NCI-H1930 (cell line): ENCODE results near the gene MSH2.
"Not testable (repeated sequence)": the region's sequence is repeated elsewhere in the genome, so short reads cannot be mapped to it uniquely, and the experiment has no call there.

Experiments
- DNase-seq, 2 experiments: peaks; one replicate each; lab custom pipeline; 2025; lab: John Stamatoyannopoulos, UW

The MSH2 gene

DNA sequence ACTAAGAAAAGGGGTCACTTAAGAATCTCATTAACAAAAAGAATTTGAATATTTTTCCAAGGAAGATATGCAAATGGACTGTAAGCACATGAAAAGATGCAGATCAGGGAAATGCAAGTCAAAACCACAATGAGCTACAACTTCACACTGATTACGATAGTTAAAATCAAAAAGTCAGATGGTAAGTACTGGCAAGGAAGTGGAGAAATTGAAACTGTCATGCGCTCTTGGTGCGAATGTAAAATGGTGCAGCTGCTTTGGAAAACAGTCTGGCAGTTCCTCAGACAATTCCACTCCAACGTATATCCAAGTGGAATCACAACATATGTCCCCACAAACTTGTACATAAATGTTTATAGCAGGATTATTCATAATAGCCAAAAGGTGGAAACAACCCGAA lies 81.4 kb downstream of the MSH2 start:
- DNase-seq, result no peak

DNA sequence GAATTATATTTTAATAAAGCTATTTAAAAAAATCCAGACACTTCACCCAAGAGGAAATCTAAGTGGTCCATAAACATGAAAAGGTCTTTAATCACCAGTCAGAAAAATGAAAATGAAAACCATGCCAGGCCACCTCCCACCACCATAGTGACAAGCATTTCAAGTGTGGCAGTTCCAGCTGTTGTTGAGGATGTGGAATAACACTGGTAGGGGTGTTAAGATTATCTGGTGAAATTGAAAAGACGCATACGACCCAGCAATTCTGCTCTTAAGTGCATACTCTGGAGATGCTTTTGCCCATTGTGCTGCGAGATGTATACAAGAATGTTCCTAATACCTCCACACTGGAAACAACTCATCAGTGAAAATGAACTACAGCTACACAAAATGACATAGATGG lies 82.2 kb downstream of the MSH2 start:
- no peak for DNase-seq

DNA sequence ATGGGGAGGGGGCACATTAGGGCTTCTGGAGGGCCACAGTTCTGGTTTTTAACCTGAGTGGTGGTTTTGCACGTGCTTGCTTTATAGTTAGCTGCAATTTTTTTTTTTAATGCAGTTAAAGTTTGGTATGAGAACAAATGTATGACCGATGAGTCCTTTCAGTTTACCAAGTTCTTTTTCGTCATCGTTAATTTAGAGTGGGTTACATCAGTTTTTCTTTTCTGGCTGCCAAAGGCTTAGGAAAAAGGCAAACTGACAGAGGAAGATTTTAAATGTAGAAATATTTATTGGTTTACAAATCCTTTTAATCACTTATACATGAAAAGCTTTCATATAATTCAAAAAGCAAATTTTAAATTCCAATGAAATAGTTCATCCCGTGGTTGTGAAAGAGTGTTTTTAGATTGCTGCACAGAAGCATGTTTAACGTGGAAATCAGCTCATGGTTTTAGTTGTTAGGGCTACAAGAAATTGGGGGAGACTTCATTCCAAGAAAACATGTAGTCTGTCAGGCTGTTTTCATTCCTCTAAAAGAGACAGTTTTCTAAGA lies 82.9 kb downstream of the MSH2 start:
- no peak for DNase-seq

DNA sequence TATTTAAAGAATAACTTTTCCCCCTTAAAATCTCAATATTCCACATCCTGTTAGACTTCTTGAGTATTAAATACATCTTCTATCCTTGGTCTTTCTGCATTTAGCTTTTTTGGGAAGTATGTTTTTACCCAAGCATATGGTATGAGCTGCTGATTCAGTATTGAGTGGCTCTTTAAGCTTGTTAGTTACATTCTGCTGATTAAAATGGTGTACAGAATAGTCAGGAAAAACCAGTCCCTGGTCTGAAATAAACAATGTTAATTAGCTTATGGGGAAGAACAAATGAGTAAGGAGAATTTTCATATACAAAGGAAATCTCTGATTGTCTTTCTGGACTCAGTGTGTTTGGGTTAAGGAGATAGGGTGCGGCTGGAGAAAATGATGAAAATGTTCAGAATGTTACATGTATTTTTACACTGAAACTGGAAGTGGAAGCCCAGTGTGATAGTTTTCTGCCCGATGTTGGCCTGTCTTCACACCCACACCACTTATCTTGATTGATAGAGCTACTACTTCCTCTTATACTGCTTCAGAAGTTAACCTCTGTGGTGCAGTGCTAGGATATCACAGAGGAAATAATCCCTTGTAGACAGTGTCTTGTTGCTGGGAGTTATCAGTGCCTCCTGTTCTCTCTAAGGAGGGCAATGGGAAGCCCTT lies 84.0 kb downstream of the MSH2 start:
- DNase-seq, result no peak

DNA sequence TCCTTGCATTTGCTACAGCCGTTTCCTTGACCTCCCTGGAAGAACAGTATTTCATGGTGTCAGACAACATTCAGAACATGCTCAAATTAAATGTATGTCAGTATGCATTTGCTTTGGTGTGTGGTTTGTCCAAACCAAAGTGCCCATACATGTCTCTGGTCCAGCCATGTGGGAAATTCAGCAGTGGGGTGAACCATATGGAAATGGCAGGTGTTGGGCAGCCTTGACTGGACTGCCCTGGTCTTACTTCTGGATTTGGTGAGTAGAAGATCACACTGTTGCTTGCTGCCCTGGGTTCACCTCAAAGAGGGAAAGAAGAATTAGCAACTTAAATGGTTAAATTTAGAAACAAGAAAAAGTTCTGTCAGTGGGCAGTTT lies 84.5 kb downstream of the MSH2 start:
- DNase-seq, result no peak

DNA sequence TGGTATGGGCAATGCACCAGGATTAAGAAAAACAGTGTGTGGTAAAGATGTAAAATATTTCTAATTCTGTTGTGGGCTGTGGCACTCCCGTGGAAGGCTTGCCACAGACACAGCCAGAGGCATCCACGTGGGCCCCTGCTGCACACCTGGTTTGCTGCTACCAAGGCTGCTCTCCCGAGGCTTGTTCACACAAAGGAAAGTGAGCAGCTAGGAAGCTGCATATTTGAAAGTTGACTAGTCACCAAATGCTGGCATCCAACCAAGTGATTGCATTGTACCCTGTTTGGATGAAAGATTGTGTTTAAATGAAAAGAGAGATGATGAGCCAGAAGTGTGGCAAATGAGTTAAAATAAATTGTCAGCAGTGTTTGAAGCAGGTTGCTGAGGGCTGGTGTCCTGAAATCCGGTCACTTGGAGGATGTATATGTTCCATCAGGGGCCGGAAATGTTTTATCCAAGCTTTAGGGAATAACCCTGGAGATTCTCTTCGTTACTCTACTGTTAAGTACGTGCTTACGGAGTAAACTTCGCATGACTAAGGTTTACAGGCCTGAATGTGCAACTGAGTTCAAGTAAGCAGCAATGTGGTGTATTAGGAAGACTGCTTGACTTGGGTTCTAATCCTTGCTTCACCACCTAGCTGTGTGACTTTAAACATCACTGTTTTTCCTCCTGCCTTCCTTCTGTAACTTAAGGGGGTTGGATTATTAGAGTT lies 86.1 kb downstream of the MSH2 start:
- DNase-seq, result no peak

DNA sequence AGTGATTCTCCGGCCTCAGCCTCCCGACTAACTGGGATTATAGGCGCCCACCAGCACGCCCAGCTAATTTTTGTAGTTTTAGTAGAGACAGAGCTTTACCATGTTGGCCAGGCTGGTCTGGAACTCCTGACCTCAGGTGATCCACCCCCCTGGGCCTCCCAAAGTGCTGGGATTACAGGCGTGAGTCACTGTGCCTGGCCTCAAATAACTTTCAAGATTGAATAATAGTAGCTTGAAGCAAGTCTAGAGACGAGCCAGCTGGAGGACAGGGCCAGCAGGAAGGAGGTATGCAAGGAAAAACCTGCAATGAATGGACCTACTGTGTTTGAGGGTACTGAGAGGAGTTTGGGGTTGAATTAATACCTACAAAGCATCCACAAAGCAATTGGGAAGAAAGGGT lies 87.5 kb downstream of the MSH2 start:
- no peak for DNase-seq

DNA sequence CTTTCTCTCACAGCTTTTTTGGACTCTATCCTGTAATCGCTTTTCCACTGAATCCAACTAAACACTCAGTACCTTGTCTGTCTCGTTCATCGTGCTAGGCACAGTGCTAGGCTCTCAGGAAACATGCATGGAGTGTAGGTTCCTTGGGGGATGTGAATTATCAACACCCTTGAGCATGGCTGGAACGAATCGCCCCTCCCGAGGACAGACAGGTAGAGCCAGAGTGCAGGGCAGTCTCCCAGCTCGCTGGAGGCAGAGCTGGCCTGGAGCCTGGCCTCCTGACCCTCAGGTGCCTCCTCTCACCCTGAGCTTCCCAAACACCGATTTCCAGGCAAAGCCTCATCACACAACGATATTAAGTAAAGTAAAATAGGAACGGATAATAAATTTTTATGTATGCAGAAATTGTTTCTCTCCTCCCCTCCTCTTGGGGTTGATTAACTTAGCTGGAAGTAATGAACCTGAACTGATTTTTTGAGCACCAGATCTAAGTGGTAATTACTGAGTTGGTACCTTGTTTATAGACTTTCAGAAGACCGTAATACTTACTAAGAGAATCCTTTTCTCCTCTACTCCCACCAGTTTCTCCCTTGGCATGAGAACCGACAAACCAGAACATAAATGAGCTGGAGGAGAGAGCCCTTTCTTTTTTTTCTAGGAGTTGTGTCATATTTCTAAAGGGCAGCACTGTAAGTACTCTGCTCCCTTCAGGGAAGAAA lies 90.5 kb downstream of the MSH2 start:
- no peak for DNase-seq

DNA sequence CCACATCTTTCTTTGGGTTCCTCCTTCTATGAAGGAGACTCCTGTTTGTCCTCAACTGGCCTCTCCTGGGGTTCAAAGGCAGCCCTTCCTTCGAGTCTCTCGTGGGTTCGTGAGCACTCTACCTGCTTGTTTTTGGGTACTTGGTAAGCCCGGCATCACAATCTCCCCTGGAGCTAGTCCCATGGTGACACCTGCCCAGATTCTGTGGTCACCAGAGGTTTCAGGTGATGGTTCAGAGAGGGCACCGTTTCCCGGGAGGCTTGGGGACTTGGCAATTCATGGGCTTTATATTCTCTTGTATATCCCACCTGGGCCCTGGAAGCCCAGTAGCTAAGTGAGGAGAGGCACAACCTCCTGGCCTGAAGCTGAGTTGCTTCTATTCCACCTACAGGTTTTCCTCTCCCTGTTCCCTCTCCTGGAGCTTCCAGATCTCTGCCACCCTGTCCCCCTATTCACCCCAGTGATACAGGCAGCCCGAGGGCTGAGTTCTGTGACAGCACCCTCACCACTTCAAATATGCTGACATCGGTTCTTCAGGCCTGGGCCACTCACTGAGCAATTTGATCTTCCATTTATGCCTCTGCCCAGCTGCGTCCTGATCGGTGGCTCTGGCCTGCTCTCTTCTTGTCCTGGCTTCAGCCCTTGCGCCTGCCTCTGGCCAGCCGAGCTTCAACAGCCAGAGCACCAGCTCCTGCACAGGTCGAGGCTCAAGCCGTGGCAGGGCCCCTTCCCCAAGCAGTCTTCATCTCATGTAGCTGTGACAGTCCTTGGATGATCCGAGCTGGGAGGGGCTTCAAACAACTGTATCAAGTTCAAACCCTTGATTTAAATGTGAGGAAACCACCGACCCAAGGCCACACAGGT lies 91.5 kb downstream of the MSH2 start:
- no peak for DNase-seq

DNA sequence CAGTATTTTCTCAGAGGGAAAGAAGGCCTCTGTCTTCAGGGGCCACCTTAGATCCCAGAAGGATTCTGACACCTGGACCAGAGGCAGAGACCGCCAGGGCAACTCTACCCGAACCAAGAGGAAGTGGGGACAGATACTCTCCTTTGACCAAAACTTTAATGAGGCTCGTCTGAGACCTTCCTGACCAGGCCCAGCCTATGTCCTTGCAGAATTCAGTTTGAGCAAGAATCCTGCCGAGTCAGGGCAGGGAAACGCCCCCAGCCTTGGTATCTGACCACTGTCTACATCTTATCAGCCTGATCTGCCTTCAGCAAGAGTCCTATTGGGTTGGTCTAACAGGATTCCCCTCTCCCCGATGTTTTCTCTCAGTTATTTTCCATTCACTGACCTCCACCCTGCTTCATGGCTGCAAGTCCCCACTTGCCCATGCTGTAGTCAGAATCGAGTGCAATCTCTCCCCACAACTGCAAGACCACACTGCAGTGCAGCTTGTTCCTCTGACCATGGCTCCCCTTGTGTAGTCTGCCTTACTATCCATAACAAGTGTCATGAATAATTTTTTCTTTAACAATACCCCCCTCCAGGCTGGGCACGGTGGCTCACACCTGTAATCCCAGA lies 95.0 kb downstream of the MSH2 start:
- no peak for DNase-seq

DNA sequence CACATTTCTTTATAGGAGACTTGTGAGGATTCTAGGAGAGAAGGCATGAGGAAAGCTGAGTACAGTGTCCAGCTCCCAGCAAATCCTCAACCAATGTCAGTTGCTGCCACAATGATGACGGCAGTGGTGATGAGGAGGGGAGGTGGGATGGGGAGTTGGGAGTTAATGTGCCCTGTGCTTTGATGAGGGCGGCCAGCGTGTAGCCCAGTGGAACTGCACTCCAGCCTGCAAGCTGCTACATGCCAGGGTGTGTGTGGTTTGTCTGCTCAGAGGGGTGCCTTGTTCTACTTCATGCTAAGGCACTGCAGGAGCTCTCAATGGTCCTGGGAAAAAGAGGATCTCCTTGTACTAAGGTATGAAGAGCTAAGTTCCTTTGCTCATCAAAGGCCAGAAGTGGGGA lies 96.1 kb downstream of the MSH2 start:
- DNase-seq, result no peak

DNA sequence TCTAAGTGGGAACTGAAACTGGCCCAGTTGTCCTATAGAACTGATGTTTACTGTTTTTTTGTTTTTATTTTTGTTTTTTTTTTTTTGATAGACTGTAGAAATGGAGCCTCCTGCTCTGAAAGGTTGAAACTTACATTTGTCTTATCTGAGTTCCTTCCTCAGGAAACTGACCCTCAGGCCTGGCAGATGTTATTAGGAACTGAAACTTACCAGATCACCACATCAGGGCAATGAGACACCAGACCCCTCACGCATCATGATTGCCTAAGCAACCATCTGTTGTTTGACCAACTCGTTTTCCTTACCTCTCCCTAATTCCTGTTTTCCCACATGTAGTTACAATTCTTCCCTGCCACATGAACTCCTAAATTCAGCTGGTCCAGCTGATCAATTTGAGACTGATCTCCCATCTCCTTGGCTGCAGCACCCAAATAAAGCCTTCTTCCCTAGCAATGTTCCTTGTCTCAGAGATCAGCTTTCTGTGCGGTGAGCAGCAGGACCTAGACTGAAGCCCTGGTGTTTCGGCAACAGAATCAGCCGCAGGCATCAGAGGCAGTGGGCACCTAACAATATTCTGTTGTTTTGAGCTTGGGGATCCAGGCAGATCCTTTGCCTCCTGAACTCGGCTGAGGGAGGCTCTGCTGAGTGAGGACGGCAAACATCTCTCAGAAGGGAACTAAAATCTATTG lies 96.8 kb downstream of the MSH2 start:
- no peak for DNase-seq

DNA sequence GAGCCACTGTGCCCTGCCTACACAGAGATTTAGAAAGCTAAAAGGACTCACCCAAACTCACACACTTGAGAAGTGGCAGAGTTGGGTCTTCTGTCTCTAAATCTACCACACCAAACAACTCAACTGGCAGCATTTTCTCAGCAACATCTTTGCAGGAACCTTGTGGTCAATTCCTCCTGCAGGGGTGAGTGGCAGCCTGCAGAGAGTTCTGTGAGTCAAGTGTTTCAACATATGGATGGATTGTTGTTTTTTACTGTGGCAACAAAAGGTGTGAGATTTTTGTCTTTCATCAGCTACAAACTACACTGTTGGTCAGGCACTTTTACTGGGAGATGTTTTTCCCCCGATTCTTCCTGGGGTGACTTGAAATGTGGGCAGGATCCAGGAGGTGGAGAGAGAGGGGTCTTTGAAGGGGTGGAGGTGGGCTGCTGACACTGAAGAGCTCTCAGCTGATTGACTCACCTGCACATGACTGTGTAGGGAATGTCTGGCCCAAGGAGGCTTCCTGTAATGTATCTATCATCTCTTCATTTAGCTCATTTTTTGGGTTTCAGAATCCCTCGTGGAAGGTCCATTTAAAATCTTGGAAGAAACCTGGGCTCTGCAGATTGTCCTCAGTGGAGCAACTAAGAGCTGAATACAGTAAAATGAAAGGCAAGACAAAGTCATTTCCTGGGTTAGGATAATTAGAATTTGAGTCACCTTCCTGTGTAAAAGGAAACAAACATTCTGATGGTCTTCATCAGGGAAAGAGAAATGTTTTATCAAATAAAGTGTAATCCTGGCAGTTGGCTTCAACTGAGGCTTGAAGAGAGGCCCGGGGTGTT lies 98.6 kb downstream of the MSH2 start:
- no peak for DNase-seq

DNA sequence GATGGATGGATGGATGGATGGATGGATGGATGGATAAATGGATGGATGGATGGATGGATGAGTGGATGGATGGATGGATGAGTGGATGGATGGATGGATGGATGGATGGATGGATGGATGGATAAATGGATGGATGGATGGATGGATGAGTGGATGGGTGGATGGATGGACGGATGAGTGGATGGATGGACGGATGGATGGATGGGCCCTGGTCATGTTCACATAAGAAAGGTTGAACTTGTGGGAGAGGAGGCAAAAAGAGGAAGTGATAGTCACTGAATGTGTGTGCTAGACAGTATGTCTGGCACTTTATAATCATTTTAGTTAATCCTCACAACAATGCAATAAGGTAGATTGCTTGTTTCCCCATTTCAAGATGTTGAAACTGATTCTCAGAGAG lies 99.5 kb downstream of the MSH2 start:
- DNase-seq, result not testable (repeated sequence)

DNA sequence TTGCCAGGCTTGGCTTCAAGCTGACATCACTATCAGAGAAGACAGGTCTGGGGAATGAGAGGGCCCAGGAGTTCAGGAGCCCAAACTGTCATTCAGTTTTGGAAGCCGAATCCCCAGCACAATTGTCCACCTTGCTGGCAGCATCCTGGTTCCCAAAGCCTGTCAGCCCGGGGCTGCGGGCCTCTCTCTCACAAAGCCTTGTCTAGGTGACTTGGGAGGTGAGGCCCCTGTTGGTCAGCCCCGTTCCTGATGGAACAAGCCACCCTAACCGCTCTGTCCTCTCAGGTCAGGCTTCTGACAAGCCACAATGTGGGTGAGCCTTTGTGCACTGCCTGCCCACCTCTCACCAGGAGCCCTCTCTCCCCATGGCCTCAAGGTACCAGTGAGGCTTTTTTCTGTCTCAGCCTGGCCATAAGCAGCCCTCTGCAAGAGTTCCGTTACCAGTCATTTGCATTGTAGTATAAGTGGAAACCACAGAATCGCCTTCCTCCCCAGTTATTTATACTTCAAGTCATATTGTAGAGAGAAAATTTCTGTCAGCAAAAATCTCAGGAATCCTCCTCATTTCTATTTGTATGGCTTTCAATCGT lies 100.6 kb downstream of the MSH2 start:
- no peak for DNase-seq

DNA sequence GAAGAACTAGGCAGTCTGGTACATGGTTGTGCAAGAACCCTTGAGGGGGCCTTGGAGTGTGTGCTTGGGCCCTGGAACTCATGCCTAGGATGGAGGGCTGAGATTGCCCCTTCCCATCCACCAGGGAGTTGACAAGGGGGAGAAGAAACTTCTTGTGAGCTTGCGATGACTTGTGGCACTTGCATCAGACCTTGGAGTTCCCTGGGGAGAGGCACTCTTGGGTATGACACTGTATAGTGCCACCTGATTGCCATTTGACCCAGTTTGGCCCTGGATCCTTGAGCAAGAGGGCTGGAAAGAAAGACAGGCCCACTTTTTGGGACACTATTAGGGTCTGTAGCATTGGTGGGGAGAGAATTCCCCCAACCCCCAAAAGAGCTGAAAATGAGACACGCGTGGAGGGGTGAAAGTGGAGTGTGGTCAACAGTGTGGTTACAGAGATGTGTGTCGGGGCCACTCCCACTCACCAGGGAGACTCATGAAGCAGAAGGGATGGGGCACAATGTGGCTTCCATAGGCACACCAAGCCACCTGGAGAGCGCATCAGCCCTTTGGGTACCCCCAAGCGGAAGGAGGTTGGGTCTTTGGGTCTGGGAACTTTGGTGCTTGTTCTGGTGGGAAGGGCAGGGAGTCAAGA lies 101.3 kb downstream of the MSH2 start:
- no peak for DNase-seq

DNA sequence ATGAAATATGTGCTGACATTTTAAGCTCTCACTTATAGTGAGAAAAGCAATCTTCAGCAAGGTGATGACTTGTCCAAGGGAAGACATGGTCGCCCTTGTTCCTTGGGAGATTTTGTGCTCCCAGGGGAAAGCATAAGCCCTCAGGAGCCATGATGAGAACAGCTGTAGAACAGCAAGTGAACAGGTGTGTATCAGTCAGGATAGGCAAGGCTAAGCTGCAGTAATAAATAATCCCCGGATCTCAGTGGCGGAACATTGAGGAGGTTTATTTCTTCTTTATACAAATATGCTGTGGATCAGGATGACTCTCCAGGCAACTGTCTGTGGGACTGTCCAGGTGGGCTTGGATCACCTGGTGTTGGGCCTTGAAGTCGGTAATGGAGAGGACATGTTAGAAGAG lies 103.1 kb downstream of the MSH2 start:
- no peak for DNase-seq

DNA sequence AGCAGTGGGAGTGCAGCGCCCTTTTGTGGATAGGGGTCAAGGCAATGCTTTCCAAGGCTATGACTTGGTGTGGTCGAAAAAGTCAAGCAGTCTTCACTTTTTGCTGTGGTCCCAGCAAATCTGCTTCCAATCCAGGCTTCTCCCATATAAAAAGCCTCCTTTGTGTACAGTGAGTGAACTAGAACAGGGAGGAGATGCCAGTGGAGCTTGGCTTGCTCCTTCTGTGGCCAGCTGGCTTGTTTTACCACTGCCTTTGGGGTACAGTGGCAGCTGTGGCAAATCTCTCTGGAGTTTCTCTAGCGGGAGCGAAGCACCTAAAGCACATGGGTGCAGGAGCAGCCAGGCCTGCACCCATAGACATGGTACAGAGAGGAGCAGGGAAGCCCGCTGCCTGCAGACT lies 103.5 kb downstream of the MSH2 start:
- no peak for DNase-seq

DNA sequence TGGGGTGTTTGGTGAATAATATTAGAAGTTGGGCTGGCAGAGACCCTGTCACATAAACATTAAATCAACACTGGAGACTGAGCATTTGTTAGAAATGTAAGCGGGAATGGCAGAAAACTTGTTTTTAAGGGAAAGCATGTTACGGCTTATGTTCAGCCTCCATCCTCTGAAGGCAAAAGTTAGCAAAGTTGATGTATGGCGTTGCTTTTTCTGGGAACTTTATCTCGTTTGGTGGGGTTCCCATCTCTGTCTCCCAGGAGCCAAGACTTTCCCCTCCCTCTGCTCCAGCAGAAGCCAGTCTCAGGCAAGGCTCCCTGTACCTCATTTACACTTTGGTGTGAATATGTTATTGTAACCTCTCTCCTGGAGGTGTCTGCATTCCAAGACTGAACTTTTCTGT lies 105.1 kb downstream of the MSH2 start:
- no peak for DNase-seq
